ENCODE measurements around the gene RALGDS.
"Not testable (repeated sequence)": the region's sequence is repeated elsewhere in the genome, so short reads cannot be mapped to it uniquely, and the experiment has no call there.

The RALGDS gene
- total RNA-seq = 64.9 to 142 reads per million in 2 donors

DNA sequence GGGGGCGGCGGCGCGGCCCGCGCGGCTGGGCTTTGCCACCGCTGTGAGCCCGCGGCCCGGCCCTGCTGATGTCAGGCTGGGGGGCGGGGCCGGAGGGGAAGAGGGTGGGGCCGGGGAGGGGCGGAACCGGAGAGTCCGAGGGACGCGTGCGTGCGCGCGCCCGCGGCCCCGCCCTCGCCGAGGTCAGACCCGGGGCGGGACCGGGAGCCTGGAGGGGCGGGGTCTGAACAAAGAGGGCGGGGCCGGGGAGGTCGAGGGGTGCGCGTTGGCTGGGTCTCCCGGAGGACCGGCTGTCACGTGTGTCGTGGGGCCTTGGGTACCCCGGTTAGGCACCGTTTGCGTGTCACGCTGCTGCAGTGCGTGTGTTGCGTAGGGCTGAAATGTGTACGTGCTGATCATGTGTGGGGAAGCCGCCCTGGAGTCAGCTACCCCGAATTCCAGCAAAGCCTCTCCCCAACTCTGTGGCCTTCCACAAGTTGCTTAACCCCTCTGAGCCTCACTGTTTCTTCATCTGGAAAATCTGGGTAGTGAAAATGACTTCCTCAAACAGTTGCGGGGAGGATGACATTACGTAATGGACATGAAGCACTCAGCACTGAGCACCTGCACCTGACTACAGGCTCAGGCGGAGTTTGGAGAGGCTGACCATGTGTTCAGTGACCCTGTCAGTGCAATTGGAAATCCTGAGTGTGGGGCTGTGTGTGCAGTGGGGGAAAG lies at the start of gene RALGDS:
RALGDS (minus strand) TSS at position 43 of the 717 bp plus-strand sequence. CDS start 86 bp downstream, outside the sequence.
- peak; percentile 81 to 92 (median 90) for DNase-seq

DNA sequence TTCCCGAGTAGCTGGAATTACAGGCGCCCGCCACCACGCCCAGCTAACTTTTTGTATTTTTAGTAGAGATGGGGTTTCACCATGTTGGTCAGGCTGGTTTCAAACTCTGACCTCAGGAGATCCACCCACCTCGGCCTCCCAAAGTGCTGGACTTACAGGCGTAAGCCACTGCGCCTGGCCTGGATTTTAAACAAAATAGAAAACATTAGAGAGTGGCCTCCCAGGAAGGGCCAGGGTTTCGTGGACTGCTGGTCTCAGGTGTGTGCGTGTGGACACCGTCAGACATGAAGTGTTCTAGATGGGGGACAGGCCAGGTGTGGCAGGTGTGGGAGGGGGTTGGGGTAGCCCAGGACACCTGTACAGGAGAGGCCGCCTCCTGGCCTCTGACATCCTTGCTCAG lies 49.7 kb upstream of the RALGDS start:
- no peak for DNase-seq

- not testable (repeated sequence) for DNase-seq
These were observed 48.6 kb upstream of the RALGDS start for GRCh38 chr9:133169687-133170086.

- no peak for DNase-seq
These were observed 48.1 kb upstream of the RALGDS start for GRCh38 chr9:133169102-133169501.

DNA sequence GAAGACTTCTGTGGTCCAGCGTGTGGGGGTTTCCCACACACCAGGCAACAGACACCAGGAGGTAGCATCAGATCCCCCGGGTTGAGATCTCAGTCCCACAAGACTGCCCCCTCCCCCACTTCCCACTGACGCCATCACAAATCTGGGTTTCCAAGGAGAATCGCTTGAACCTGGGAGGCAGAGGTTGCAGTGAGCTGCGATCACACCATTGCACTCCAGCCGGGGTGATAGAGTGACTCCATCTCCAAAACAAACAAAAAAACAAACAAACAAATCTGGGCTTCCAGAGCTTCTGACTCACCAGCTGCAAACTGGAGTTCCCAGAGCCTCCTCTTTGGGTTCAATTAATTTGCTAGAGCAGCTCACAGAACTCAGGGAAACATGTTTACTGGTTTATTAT lies 47.4 kb upstream of the RALGDS start:
- no peak for DNase-seq

DNA sequence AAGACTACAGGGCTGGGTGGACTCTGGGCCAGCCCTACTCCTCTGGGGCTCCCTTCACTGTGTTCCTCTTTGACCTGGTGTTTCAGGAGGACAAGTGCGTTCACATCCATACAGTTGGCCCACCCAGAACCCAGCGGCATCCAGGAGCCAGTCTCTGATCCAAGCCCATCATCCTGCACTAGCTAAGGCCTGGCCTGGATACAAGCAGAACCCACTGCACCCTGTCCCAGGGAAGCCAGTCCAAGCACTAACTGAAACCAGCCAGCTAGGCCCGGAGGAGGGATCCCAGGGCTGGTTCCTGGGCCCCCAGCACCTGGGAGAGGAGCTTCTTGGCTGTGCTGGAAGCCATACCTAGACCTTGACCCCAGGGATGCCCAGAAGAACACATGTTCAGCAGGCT lies 46.7 kb upstream of the RALGDS start:
- DNase-seq = no peak

DNA sequence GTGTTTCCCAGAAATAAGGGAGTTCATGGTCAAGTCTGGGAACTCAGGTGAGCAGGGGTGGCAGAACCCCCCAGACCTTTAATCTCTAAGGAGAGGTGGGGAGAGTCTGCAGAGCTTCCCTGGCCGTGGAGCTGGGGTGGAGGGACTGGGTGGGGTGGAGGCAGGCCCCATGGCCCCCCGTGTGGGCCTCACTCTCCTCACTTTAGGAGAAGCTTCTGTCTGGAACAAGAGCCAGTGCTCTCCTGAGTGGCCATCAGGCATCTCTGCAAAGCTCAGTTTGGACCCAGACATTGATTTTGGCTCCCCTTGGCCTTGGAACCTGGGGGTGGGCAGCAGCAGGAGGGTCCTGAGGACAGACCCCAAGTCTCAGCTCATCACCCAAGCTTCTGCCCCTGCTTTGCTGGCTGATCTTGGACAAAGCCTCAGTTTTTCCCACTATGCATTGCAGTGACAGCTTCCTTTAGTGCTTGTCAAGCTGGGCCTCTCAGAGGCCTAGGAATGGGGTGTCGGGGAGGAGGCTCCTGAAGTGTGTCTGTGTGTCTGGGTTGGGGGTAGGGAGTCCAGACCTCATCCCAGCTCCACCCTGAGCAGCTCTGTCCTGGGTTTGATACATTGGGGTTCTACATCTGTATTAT lies 46.2 kb upstream of the RALGDS start:
- DNase-seq = no peak

- DNase-seq = no peak
These were observed 45.4 kb upstream of the RALGDS start for GRCh38 chr9:133166392-133166791.

GRCh38 chr9:133165452-133165730 lies 44.4 kb upstream of the RALGDS start:
- no peak for DNase-seq

- no peak for DNase-seq
These were observed 43.2 kb upstream of the RALGDS start for GRCh38 chr9:133164191-133164590.

GRCh38 chr9:133163504-133164172 lies 42.6 kb upstream of the RALGDS start, which contains the start of gene GBGT1:
Gene GBGT1 (minus strand): TSS chr9:133163914. CDS start chr9:133162412, 1,502 bp downstream.
- peak in 1 of 5 experiments; percentile 36 for DNase-seq

DNA sequence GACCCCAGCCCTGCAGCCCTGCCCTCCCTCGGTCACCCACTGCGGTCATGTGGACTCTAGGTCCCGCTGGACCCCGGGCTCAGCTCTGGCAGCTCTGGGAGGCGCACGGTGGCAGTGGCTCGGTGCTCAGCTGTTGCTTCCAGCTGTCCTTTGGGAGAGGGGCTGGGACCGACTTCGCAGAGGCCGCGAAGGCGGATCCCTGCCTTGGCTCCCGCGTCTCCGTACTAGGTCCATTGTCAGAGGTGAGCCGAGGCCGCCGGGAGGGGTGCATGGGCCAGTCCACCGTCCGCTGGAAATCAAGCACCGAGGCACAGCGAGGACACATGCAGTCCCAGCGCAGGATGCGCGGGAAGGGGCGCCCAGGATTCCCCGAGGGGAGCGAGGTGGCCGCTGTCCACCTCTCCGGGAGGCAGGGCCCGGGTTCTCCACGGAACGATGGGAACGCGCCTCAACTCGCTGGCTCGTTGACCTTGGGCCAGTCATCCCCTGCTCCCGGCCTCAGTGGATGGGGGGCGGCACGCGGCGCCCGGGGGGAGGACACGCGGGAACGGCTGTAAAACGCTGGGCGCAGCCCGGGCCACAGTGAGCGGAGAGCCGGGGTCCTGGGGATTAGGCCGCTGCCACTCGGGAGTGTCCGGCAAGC lies 41.9 kb upstream of the RALGDS start:
- DNase-seq = no peak

DNA sequence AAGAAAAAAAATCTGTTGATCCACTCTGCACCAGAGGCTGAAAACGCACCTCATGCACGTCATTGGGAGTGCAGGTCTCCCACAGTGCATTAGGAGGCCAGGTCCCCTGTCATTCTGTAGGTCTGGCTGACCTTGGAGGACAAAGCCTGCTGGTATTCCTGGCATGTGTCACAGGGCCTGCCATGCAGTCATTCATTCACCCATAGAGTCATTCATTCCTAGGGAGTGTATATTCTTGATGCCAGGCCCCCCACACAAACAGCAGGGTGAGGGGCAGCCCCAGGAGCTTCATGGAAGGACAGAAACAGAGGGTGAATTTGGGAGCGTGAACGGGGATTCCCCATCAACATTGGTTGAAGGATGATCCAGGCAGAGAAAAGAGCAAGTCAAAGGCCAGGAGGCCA lies 40.5 kb upstream of the RALGDS start:
- DNase-seq = no peak

DNA sequence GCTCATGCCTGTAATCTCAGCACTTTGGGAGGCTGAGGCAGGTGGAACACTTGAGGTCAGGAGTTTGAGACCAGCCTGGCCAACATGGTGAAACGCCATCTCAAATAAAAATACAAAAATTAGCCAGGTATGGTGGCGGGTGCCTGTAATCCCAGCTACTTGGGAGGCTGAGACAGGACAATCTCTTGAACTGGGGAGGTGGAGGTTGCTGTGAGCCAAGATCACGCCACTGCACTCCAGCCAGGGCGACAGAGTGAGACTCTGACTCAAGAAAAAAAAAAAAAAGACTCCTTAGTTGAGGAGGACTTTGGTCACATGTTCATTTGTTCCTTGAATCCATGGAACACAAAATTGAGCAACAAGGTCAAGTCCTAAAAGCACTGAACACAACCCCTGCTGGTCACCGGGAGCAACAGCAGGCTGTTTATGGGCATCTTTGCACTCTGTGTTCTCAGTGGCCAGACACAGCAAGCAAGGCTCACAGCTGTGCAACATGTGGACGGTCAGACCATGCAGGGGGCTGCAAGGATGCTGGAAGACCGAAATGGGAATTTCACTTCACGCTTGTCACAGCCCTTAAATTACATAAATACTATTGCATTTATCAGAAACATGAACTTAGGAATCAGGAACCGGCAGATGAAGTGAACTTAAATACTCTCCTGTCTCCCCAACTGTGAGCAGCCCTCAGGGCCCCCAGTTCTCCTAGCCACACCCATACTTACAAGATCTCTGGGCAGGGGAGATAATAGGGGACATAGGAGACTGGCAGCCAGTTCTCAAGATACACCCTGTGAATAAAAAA lies 39.9 kb upstream of the RALGDS start:
- DNase-seq = peak in 1 of 5 experiments; percentile 50

GRCh38 chr9:133158695-133159094 lies 37.7 kb upstream of the RALGDS start:
- DNase-seq = no peak

GRCh38 chr9:133155156-133155555 lies 34.1 kb upstream of the RALGDS start:
- no peak for DNase-seq

- no peak for DNase-seq
These were observed 33.3 kb upstream of the RALGDS start for GRCh38 chr9:133154097-133154989.

DNA sequence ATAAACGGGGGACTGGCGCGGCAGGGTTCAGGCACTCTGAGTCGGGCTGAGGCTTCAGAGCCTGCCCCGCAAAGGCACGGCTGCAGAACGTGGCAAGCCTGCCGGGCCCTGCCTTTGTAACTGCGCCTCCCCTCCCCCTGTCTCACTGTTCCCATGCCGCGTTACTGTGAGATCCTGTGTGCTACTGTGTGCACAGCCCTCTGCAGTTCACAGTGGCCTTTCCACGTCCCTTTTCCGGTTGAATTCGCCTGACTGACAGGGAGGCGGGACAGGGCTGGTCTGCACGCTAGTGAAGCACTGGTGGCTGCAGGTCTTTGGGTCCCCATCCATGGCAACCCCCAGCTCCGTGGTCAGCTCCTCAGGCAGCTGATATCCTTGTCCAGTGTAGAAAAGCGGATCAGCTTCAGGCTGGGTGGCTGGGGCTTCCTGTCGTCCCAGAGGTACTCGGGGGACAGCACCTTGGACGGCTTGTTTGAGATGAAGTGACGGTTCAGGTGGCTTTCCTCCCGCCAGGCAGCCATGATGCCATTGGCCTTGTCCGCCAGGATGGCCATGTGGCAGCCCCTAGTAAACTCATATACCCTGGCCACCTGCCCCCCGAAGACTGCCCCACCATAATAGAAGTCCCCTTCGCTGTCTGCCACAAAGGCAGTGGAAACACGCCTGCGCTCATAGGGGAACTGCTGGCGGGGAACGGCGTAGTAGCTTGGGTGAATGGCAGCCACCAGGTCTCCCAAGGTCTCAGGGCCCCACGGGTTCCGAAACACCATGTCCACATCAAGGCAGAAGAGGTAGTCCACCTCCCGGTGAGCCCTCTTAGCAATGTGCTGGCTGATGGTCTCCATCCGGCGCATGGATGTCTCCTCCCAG lies 32.4 kb upstream of the RALGDS start:
- DNase-seq = no peak

DNA sequence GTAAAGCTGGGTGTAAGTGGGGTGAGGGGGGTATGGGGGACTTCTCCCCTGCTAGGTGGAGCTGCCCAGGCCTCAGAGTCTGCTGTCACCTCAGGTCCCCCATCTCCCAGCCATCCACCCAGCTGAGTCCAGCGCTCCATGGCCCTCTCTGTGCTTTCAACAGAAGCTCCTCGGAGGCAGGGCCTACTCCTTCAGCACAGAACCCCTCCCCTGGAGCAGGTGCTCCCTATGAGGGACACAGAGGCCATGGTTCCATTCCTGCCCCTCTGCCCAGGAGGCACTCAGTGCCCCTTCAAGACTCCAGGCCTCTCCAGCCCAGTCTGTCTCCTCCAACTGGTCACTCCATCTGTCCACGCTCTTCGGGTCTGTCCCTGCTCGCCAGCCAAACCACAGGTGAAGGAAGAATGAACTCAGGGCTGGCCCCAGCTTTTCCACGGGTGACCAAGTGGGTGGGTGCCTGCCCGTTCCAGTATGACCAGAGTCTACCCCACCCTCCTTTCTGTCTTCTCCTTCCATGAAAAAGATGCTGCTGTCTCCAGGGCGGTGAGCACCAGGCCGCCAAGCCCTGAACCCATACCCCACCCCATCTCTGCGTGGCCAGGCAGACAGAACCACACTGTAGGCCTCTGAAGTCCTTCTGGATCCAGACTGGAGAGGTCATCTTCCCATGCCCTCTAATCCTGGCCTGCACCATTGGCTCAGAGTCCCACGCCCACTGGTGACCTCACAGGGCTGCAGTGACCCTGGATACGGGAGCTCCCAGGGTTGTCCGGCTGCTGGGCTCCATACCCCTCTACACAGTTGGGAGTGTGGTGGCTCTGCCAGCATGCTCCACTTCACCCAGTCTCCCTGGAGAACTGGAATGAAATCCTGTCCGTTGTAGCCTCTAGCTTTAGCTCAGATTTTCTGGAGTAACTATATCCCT lies 30.8 kb upstream of the RALGDS start:
- no peak for DNase-seq

All from T-helper 2 cell (primary cell).